ENCODE data around the gene NDRG2.
A peak's percentile ranks its signal among the peaks of the same experiment; 100 is the strongest.

NDRG2 gene

DNA sequence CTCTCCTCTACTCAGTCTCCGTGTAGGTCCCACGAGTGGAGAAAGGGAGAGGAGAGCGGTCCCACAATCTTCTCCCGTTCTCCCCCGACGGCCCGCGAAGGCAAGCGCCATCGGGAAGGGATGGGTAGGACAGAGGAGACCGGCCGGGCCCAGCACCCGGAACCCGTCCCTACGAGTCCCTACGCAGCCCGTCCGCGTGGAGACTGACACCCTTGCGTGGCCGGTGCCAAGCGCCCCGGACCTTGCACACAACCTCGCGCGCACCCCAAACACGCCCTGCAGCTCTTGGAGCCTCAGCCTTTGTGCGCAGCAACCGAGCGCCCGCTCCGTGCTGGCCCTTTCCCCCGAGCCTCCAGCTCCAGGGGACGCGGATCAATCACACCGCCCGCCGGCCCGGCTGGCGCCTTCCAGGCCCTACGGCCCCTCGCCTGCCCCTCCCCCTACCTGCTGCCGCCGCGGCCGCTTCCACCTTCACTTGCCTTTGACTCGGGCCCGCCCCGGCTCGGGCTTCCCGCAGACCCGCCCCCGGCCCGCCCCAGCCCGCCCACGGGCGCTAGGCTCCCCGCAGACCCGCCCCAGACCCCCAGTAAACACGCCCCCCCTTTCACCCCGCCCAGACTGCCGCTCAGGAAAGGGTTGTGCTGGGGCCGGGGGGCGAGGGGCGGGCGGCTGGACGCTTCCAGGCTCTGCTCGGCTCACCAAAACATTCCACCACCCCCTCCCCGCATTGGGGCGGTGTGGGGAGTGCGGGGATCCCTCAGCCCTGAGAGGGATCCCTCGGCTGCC, at the start of gene NDRG2:
TSS of gene NDRG2 (minus strand) at position 477 of the 786 bp plus-strand sequence. CDS start 1,746 bp downstream, outside the sequence.
- peak; percentile 66 for DNase-seq

GRCh38 chr14:21073921-21074320, 49.1 kb upstream of the NDRG2 start:
- no peak for DNase-seq

- DNase-seq, result no peak
These were observed 48.0 kb upstream of the NDRG2 start for GRCh38 chr14:21072781-21073339.

DNA sequence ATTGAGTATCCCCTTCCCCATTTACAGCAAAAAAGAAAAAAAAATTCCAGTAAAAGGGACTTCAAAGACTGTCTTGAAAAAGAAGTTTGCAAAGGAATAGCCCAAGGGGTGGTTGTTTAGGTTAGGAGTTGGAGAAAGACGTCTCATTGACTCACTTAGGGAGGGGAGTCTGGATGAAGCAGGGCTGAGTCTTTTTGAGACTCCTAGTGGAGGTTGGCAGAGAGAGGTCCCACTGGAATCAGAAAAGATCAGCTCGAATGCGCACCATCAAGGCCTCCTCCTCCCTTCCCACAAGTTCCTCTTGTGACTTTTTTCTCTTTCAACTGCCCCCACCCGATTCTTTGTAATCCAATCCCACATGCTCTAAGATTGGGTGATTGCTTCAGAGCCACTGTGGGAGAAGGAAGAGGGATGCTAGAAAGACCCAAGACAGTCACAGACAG, 47.2 kb upstream of the NDRG2 start:
- peak; percentile 84 for DNase-seq

DNA sequence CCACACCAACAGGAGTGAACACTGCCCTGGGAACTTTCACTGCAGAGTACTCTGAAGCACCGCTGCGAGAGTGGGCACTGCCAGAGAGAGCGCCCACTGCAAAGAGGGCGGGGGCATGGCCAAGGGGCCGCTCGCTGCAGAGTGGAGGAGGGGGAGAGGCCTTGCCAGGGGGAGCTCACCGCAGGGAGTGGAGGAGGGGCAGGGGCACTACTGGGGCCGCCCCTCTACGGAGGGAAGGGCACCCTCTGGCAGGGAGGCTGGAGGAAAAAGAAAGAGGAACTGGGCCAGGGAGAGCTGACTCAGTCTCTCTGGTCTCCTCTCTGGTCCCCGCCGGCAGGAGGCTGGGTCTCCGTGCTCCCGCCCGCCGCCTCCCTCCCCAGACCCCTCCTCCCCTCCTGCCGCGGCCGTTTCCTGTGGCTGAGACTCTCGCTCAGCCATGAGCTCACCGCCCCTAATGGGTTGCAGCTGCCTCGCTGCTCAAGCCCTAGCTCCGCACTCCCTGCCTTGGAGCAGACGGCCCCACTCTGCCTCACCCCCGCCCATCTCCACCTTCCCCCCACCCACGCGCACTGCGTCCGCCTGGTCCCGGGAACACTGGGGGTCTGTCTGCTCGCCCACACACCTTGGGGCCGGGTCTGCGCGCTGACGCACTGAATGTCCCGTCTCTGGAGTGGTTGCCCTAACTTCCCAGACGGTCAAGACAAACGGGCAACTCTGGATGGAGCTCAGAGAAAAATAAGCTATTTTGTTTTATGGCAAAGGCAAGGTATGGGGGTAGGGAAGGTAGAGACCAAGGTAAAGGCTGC, 46.6 kb upstream of the NDRG2 start:
- peak; percentile 88 for DNase-seq

DNA sequence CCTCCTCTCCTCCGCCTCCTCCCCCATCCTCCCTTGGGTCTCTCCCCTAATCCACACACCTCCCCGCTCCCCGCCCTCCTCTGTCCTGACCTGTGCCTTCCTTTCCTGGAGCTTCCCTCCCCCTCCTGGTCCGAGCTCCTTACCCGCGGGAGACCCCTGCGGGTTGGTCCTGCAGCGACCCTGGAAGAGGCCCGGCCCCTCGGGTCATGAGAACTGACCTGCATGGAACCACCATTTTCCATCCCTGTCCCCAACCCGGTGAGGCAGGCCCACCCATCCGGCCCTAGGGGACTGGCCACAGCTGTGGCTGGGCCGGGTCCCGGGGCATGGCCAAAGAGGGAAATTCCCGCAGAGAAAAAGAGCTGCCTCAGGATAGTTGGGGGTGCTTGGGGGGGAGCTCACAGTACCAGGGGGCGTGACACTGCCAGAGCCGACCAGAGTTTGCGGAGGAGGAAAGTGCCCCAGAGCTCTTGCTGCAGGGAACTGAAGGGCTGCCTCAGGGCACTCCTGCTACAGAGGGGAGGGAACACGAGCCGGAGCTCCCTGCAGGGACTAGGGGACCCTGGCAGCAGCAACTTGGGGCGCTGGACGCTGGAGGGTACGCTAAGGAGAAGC, 45.9 kb upstream of the NDRG2 start:
- DNase-seq, result peak; percentile 61

DNA sequence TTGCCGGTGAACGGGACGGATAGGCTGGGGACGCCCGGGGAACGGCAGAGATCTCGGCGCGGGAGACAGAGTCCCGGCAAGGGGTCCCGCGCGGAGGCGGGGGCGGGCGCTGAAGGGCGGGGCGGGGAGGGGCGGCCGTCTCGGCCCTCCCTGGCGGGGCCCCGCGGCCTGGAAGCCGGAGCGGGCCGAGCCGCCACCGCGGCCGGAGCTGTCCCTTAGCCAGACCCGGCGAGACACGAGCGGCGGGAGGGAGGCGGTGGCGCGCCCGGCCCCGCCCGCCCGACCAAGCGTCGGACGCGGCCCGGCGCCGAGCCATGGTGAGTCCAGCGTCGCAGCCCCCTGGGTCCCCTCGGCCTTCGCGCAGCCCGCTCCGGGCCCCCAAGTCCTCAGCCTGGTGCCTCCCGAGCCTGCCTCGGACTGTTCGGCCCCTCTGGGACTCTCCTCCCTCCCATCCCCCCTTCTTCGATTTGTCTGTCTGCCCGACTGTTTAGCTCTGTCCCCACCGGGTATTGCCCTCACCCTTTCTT, 45.3 kb upstream of the NDRG2 start, which contains the start of gene ARHGEF40:
TSS of gene ARHGEF40 (plus strand) at position 222 of the 527 bp plus-strand sequence. CDS start at position 315, 93 bp downstream.
- peak; percentile 60 for DNase-seq

DNA sequence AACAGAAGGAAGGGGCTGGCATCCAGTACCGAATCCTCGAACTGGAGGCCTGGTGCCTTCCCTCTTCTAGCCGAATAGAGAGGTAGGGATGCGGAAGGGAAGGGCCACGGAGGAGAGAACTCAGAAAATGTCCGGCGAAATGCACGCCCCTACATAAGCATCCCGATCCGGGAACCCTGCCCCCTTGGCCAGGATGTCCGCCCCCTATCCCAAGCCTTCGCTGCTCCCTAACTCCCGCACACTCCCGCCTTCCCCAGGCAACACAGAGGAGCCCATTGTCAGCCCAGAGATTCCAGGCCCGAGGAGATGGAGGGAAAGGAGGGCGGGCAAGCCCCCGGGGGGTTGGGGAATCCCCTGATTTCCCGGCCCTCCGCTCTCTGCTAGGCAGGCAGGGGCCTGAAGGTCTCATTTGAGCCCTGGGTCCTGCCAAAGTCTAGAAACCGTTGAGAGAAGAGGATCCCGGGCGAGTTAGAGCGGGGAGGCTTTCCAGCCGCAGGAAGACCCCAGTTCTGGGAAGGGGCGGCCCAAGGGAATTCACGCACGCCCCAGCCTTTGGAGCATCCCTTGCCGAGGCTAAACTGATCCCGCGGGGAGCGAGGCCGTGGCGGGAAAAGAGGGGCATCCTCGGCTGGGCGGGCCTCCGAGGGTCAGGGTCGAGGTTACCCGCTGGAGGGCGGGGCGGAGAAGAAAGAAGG, 44.7 kb upstream of the NDRG2 start:
- no peak for DNase-seq

GRCh38 chr14:21068521-21069387, 43.9 kb upstream of the NDRG2 start:
- peak; percentile 73 for DNase-seq

DNA sequence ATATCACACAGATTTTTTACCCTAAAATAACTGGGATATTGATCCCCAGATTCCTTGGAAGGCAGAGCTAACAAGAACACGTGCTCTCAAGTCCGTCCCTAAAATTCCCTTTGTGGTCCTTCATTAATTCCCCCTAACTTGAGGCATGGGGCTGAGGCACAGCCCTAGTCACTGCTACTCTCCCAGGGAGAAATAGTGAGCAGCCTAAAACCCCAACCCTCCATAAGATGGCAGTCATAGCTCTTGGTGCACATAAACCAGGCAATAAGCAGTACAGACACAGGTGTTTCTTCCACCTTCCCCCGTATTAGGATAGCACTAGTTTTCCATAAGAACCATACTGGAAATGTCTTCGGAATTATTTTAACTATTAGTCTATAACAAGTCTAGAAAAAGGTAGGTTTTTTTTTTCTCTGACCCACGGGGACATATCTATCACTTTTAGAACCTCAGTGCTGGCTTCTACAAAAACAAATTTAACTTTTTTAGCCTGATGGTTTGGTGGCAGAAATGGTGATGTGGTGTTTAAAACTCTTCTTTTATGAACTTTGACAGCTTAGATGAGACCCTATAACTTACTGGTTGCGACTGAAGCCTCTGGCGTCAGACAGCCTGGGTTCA, 42.1 kb upstream of the NDRG2 start:
- DNase-seq, result peak; percentile 54

DNA sequence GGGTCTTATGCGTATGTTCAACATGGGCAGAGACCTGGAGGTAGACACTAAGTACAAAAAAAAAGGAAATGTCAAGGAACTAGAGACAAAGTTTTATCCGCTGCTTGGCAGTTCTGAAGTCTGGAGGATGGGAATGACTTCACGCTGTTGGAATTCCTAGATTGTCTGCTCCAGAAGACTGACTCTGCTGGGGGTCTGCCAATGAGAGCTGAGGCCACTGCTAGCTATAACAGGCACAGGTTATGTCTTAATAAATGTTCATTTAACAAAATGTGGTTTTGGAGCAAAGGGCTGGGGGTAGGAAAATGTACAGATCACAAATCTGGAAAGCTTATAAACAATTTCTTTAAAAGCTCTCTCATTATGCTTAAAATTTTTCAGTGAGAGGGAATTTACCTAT, 38.6 kb upstream of the NDRG2 start:
- DNase-seq, result no peak

DNA sequence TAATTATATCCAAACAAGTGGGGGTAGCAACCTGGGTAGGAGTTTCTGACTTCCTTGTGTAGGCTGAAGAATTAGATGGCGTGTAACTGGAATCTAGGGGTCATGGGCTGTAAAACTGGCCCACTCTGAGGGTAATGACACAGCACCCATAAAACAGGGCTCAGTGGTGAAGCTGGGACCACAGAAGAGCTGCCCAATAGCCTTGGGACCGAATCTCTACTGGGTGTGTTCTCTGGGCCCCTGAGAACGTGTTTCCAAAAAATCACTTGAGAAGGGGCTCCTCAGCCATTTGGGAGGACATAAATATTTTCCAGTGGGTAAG, 36.4 kb upstream of the NDRG2 start:
- DNase-seq, result no peak

- DNase-seq, result no peak
These were observed 35.9 kb upstream of the NDRG2 start for GRCh38 chr14:21060614-21061346.

GRCh38 chr14:21059842-21060613, 35.2 kb upstream of the NDRG2 start:
- no peak for DNase-seq

- no peak for DNase-seq
These were observed 34.0 kb upstream of the NDRG2 start for GRCh38 chr14:21058903-21059302.

- DNase-seq, result peak; percentile 21
These were observed 33.2 kb upstream of the NDRG2 start, which contains the start of gene RNASE8 for GRCh38 chr14:21057803-21058675. Gene RNASE8 (plus strand): TSS chr14:21057822. CDS start chr14:21057893, 71 bp downstream.

DNA sequence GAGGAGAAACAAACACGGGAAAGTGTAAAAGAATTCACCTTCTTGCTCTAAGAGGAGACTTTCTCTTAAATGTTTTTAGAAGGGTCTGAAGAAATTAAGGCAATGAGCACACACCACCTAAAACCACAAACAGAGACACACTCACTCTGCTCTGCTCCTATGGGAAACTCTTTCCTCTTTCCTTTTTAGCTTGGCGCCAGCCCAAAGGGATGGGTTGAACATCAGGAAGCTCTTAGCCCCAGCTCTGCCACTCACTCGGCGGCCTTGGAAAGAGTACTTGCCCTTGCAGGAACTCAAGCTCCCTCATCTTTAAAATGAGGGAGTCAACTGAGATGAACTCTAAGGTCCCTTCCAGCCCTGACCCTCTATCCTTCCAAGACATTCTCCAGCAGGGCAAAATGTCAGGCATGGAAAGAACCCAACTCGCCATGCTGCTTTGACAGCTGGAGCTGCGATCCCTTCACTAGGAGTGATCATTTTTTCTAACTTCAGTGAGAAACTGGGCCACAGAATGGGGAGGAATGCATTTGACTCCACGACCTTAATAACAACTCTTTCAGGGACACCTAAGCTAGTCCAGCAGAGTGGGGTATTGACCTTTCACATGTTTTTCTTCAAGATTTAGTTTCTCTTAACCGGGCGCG, 31.8 kb upstream of the NDRG2 start:
- no peak for DNase-seq
